HG03139 (cell line): ENCODE data around the gene XIAP.

Experiments
- ATAC-seq: cut with Tn5 transposase; IDR thresholded peaks from one replicate; pipeline ENCODE4 v1.9.1; 2021; ENCODE audit not compliant: unreplicated experiment

XIAP gene

DNA sequence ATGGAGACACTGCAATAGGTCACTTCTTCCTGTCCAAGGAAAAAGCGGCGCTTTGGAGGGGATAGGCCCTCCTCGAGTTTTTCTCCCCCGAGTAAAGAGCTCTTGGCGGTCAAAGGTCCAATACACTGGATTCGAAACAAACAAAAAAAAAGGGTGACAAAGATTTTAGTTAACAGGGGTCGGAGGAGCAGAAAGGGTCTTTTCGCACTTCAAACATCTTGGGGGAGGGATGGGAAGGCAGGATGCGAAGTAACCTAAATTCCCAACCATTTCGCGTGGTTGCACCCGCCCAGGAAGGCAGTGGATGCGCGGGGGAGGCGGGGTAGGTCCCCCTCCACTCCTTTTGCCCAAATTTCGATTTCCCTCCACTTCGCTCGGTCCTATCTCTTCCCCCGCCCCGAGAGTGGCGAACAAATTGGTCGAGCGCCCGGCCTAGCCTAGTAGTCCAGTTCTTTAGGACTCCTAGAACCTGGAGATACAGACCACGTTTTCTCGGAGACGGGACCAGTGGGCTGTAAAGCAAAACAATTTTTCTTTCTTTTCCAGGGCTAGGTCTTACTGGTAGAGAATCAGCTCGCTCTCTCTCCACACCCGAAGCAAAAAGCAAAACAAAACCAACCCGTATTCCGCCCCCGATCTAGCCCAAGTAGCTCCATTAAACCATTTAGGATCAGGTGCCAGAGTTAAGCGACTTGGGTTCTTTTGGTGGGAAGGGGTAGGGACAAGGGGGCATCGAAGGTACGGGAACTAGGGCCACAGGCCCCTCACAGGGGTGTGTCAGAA is 99.6 kb downstream of the XIAP start:
- ATAC-seq: no peak

DNA sequence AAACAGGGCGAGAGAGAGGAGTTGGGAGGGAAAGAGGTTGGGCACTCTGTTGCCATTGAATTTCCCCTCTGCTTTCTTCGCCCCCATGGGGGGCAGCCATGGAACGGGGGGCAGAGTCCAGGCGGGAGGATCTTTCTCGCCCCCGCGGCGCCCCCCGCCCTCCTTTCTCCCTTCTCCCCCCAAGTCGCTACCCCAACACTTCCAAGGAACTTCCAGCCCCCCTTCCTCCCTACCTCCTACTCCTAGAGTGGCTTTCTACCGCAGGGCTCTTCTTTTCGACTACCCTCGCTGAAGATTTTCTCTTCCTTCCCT is 101.1 kb downstream of the XIAP start:
- ATAC-seq: no peak

DNA sequence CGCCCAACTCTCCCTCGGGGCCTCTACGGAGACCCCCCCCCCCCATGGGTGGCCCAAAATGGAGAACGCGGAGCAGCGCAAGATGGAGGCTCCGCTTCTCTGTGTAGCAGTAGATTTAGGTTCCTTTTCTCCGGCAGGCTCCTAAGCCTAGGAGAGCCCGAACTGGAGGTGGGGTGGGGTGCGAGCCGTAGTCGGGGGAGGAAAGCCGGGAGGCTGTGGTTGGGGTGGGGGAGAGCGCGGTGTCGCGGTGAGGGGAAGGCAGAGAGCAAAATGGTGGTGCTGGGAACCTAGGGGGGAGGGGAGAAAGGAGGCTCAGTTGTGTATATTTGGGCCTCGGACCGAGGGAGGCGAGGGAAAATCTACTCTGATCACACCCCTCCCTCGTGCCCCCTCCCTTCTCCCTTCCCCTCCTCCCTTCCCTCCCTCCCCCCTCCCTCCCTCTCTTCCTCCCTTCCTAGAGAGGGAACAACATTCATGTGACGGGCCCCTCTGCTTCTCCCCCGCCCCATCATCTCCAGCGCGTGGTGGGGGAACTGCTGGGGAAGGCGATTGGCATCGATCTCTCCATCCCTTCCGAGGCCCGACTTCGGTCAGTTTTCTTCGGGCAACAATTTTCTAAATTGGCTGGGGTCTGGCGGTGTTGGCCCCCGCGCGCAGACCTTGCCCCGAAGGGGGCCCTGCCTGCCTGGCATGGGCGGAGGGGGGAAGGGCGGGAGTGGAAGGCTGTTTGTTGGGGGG is 101.6 kb downstream of the XIAP start, which contains the start of gene STAG2:
STAG2 (plus strand) TSS at position 439 of the 738 bp plus-strand sequence. CDS start 60,922 bp downstream, outside the sequence.
- ATAC-seq: no peak

DNA sequence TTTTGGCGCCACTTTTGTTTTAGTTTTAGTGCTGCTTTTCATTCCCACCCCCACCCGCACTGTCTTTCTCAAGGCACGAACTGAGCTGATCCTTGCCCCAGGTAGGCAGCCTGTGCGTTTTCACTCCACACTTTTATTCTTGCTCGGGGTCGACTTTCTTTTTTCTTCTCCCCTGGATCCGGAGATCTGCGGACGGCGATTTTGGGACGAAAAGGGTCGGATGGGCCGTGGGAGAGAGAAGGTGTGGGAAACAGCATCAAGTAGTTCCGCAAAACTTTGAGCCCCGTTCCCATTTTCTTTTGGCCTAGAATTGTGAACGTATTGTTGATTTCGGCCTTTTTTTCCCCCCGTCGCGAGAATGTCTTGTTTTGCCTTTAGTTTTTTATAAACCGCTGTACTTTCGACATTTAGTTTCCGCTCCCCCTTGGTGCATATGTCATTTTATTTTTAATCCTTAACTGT is 102.2 kb downstream of the XIAP start:
- no peak for ATAC-seq

DNA sequence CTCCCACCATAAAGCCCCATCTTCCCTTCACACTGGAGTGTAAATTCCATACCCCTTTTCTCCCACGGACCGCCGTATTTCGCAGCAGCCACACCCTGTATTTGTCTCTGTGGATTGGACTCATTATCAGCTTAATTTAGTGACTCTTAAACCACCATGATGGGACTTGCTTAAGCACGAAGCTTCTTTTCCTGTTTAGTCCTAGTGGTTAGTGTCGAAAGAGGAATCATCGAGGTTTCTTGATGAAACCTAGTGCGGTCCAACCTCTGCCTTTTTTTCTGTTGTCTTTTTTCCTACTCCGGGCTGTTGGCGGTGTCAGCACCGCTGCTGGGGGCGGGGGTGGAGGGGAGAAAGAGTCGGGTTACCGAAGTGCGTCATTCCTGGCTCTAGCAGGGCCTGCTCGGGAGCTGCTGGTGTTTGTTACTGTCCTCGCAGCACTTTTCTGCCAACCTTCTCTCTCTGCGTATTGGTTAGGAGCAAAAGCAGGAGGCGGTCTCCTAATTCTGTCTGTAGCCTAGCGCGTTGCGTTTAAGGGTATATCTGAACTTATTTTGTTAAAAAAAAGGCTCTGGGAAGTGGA is 103.0 kb downstream of the XIAP start:
- ATAC-seq: peak; percentile 48
